ENCODE data around the gene MSANTD1.

GRCh38 chr4:3244002-3244401 is 5.0 kb upstream of the MSANTD1 start:
- TF ChIP-seq CTCF (IDR thresholded peaks at IDR 0.05) (no peak), EZH2 (IDR thresholded peaks at IDR 0.05; ENCODE audit: borderline replicate concordance, insufficient read depth, low read depth, low read length, poor library complexity, severe bottlenecking) (no peak)

All from B cell (primary cell).